Stimulated activated CD4-positive, alpha-beta T cell treated with anti-CD3 and anti-CD28 coated beads, Interleukin-2, amount 100 ng/mL, for 48 hours (primary cell): Measurements from ENCODE around the gene GSTM2.

Experiments used
- DNase-seq, 2 donors: peaks; one replicate each; pipeline ENCODE4 v3.0.0-alpha.2; 2020

Gene GSTM2

DNA sequence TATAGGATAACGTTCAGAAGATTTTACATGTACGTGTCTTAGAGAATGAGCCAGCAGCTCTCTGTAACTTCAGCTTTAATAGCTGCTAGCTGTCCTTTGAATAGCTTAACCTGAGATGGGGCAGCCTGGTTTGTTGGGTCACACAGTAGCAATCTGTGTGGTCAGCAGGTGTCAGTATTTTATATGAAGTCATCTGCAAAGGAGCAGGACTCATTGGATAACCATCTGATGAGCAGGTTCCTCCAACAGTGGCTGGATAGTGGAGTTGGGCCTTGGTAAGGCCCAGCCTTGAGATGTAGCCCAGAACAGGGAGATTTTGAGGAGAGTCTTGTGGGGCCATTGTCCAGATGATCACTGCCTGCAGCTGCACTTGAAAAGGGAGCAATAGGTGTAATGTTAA lies 50.6 kb downstream of the GSTM2 start:
- DNase-seq: no peak

DNA sequence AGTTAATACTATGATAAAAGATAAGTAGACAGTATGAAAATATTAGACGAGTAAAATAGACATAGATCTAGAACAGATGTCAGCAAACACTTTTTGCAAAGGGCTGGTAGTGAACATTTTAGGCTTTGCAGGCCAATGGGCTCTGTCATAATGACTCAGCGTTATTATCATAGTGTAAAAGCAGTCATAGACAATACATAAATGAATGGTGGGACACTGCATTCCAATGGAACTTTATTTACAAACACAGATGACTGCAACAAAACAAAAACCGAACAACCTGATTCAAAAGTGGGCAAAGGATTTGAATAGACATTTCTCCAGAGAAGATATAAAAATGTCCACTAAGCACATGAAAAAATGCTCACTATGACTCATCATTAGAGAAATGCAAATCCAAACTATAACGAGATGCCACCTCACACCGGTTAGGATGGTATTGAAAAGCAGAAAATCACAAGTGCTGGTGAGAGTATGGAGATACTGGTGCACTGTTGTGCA lies 51.5 kb downstream of the GSTM2 start:
- DNase-seq: no peak

DNA sequence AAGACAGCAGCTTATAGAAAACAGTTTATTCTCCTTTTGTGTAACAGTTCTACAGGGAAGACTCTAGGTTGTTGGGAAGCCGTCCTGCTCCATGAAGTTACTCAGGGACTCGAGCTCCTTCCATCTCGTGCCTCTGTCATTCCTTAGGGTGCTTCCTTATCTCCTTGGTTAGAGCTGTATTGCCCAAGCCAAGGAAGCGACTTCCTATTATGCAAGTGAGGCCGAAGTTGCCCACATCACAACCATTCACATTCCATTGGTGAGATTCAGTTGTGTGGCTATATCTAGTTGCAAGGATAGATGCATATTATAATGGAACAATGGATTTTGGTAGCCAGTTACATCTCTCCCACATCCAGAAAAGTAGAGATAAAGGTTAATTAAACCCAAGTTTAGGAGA lies 53.2 kb downstream of the GSTM2 start:
- DNase-seq: no peak

- DNase-seq: no peak
Measured at GRCh38 chr1:109721971-109722370, 54.1 kb downstream of the GSTM2 start.

- DNase-seq: no peak
Measured at GRCh38 chr1:109722908-109723691, 55.2 kb downstream of the GSTM2 start.
